IPS-18c (cell line): ENCODE data around the gene SSC5D.

Experiments
- H3K4me3 ChIP-seq: 2 replicates; pipeline ENCODE4 v1.7.0; 2013; ENCODE audit warnings: low read depth, mild to moderate bottlenecking, low read length, moderate library complexity; ENCODE audit not compliant: insufficient read depth
- H3K9me3 ChIP-seq: one replicate; pipeline ENCODE4 v1.6.1; 2013; ENCODE audit warnings: mild to moderate bottlenecking, low read length, moderate library complexity; ENCODE audit not compliant: control insufficient read depth, insufficient read depth

The SSC5D gene

GRCh38 chr19:55465460-55466240 lies 22.6 kb upstream of the SSC5D start:
- Histone ChIP-seq H3K4me3 (no peak overlapping the region), H3K9me3 (no peaks in the 10 kb centered on the region)

- Histone ChIP-seq H3K4me3 (no peak overlapping the region), H3K9me3 (no peaks in the 10 kb centered on the region)
These were observed 22.0 kb upstream of the SSC5D start for GRCh38 chr19:55466241-55466614.

- no peak overlapping the region for H3K4me3 ChIP-seq
- H3K9me3 ChIP-seq, result no peaks in the 10 kb centered on the region
These were observed 20.8 kb upstream of the SSC5D start for GRCh38 chr19:55467236-55468053.

GRCh38 chr19:55468054-55468393 lies 20.2 kb upstream of the SSC5D start:
- Histone ChIP-seq H3K4me3 (no peak overlapping the region), H3K9me3 (no peaks in the 10 kb centered on the region)

GRCh38 chr19:55471266-55471665 lies 17.0 kb upstream of the SSC5D start:
- Histone ChIP-seq H3K9me3 (no peaks in the 10 kb centered on the region), H3K4me3 (no peak overlapping the region)

DNA sequence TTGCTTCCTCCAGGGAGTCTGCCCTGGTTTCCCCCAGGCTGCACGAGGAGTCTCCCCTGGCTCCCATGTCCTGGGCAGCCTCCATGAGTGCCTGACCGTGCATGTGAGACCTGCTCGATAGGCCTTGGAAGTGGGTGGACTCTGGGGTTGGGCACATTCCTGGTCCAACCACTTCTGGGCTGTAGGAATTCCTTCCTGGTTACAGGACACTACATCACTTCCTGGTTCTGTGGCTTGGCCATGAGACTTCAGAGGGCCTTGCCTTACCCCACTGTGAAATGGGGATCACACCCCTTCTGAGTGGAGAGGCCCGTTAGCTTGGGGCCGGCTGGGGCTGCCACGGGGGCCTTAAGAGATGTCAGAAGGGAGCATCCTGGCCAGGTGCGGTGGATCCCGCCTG lies 15.8 kb upstream of the SSC5D start:
- no peaks in the 10 kb centered on the region for H3K9me3 ChIP-seq
- H3K4me3 ChIP-seq, result no peak overlapping the region

GRCh38 chr19:55473225-55474012 lies 14.8 kb upstream of the SSC5D start:
- no peaks in the 10 kb centered on the region for H3K9me3 ChIP-seq
- H3K4me3 ChIP-seq, result 0 out of 2 replicates have a peak overlapping the region, but pooled peaks have one; percentile 6

DNA sequence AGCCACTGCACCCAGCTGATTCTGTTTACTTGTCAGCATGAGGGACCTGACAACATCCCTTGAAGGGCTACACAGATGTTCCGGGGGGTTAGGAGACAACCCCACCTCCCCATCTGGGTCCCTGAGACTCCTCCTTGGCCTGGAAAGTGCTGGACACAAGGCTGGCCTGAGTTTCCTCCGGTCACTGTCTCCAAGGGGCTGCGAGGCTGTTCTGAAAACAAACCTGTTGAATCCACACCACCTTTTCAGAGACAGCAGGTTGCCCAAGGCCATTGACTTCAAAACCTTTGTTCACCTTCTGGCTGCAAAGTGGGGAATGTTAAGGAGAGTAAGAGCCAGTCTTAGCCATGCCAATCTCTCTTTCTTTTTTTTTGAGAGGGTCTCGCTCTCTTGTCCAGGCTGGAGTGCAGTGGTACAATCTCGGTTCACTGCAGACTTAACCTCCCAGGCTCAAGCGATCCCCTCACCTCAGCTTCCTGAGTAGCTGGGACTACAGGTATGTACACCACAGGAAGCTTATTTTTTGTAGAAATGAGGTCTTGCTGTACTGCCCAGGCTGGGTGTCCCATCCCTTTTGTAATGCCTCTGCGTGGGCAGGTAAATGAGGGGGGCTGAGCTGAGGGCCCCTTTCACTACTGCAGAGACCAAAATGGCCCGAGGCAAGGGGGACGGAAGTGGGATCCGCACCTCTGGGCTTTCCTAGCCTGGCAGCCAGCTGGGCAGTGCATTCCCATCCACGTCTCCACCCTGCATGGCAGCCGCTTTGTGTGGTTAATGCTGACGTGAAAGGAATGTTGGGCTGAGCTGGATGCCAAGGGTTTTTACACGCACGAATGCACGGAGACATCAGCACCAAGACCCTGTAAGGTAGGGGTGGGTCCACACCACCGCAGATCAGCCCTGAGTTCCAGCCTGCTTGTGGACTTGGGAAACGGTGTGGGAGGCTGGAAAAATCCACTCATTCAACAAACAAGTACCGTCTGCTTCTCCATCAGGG lies 13.7 kb upstream of the SSC5D start:
- H3K9me3 ChIP-seq, result no peaks in the 10 kb centered on the region
- no peak overlapping the region for H3K4me3 ChIP-seq

- Histone ChIP-seq H3K9me3 (no peaks in the 10 kb centered on the region), H3K4me3 (peak within 1 kb of the TSS; percentile 77)
These were observed 12.0 kb upstream of the SSC5D start, which contains the start of gene ZNF628 for GRCh38 chr19:55476100-55476775. Gene ZNF628 (plus strand): TSS chr19:55476617. CDS start chr19:55479911, 3,294 bp downstream.

DNA sequence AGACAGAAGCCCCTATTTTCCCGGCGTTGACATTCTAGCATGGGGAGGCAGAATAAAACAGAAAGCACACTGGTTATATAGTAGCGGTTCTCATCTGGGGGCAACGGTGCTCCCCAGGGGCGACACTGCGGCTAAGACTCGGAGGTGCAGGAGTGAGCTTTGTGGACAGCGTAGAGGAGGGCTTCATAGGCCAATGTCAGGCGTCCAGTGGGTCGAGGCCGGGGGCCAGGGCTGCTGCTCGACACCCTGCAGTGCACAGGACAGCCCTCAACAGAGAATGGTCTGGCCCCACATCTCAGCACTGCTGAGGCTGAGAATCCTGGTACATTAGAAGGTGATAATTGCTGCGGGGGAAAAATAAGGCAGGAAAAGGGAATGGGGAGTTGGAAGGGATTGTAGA lies 10.3 kb upstream of the SSC5D start:
- Histone ChIP-seq H3K4me3 (no peak overlapping the region), H3K9me3 (no peaks in the 10 kb centered on the region)

DNA sequence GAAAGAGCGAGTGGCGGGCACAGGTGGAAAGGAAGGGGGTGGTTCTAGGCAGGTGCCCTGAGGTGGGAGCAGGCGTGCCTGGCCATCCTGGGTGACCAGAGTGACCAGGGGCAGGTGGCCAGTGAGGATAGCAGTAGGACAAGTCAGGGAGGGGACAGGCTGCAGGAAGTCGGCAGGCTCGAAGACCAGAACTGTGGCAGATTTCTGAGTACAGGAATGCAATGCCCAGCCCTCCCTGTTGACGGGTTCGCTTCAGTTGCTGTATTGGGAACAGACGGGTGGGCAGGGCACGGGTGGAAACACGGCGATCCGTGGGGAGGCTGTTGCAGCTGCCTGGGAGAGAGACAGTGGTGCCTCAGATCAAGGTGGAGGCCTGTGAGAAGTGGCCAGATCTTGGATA lies 9.9 kb upstream of the SSC5D start:
- Histone ChIP-seq H3K9me3 (no peaks in the 10 kb centered on the region), H3K4me3 (no peak overlapping the region)

DNA sequence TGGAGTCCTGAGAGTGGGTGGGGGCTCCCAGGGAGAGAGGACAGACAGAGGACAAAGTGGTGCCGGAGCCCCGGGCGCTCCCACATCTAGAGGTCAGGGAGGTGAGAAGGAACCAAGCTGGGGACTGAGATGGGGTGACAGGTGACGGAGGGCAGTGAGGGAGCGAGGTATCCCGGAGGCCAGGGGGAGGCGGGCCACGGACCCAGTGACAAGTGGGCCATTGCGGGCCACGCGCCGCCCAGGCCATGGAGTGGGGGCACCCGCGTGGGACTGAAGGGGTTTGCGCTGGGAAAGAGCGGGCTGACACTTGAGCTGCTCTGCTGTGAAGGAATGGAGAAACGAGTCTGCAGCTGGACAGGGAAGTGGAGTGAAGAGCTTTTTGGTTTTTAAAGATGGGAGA lies 9.2 kb upstream of the SSC5D start:
- Histone ChIP-seq H3K4me3 (no peak overlapping the region), H3K9me3 (no peaks in the 10 kb centered on the region)

DNA sequence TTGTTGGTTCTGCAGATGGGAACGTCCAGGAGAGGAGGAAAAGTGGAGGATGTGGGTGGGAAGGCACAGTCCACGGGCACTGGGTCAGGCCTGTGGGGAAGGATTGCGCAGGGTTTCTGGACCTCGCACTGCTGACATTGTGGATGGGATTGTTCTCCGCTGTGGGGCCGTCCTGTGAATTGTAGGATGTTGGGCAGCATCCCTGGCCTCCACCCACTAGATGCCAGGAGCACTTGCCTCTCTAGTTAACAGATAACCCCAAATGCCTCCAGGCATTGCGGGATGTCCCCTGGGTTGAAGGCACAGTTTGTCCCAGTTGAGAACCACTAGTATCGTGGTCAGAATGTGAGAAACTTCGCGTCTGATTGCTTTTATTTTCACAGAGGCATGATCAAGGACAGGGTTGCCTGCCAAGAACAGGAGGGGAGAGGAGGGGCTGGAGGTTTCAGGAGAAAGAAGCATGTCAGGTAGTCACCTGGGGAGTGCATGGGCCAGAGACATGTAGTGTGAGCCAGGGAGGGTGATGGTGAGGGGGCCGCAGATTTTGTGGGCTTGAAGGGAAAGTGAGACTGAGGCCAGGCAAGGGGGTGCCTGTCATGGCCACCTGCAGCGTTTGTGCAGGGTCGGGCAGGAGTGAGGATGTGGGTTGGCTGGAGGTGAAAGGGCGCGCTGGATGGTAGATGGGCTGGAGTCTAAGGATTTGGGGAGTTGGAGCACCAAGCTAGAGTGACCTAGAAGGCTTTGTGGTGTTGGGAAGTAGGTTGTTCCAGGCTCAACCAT lies 8.6 kb upstream of the SSC5D start:
- Histone ChIP-seq H3K9me3 (no peaks in the 10 kb centered on the region), H3K4me3 (no peak overlapping the region)

DNA sequence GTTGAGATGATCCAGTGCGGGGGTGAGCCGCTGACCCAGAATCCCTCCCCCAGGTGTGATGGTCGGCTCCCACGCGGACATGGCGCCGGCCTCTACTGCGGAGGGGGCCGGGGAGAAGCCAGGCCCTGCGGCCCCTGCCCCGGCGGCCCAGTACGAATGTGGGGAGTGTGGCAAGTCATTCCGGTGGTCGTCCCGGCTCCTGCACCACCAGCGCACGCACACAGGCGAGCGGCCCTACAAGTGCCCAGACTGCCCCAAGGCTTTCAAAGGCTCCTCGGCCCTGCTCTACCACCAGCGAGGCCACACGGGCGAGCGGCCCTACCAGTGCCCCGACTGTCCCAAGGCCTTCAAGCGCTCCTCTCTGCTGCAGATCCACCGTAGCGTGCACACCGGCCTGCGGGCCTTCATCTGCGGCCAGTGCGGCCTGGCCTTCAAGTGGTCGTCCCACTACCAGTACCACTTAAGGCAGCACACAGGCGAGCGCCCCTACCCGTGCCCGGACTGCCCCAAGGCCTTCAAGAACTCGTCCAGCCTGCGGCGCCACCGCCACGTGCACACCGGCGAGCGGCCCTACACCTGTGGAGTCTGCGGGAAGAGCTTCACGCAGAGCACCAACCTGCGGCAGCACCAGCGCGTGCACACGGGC lies 7.0 kb upstream of the SSC5D start:
- no peaks in the 10 kb centered on the region for H3K9me3 ChIP-seq
- no peak overlapping the region for H3K4me3 ChIP-seq

- no peaks in the 10 kb centered on the region for H3K9me3 ChIP-seq
- H3K4me3 ChIP-seq, result no peak overlapping the region
These were observed 6.5 kb upstream of the SSC5D start for GRCh38 chr19:55481794-55482155.
